ENCODE measurements around the gene SLC27A4. TPM values are rescaled to one million over a fixed set of nuclear protein-coding genes. Genes with fewer than 3 reads are reported as not detected.

Gene SLC27A4
- total RNA-seq, 1 donor from 2014 or later, result 28.0 TPM

DNA sequence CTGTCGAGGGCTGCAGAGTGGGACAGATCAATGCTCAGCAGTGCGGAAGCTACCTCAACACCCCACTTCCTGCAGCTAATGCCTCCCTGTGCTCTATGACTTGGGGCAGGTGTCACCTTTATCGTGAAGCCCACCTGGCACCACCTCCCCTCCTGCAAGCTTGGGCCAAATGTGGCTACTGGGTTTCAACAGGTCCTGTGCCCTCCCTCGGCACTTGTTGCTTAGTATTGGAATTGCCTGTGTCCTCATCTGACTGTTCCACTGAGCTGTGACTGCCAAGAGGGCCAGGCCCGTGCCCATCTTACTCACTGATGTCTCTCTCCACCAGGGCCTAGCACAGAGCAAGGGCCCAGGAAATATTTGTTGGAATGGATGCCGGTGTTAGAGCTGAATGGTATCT lies 9.4 kb downstream of the SLC27A4 start:
- TF ChIP-seq, protein P1, sequence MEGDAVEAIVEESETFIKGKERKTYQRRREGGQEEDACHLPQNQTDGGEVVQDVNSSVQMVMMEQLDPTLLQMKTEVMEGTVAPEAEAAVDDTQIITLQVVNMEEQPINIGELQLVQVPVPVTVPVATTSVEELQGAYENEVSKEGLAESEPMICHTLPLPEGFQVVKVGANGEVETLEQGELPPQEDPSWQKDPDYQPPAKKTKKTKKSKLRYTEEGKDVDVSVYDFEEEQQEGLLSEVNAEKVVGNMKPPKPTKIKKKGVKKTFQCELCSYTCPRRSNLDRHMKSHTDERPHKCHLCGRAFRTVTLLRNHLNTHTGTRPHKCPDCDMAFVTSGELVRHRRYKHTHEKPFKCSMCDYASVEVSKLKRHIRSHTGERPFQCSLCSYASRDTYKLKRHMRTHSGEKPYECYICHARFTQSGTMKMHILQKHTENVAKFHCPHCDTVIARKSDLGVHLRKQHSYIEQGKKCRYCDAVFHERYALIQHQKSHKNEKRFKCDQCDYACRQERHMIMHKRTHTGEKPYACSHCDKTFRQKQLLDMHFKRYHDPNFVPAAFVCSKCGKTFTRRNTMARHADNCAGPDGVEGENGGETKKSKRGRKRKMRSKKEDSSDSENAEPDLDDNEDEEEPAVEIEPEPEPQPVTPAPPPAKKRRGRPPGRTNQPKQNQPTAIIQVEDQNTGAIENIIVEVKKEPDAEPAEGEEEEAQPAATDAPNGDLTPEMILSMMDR (IDR thresholded peaks at IDR 0.05), result no peak
- TF ChIP-seq POLR2AphosphoS5 (IDR thresholded peaks at IDR 0.05; ENCODE audit: insufficient read depth in 1 of 2, low read depth in 1 of 2) (no peak), POLR2A (IDR thresholded peaks at IDR 0.05) (no peak)
- H3K27ac ChIP-seq, result no peak overlapping the region
- H3K27me3 ChIP-seq, result no peaks in the 10 kb centered on the region
- H3K4me3 ChIP-seq, result no peak overlapping the region
- DNase-seq (ENCODE audit: extremely low spot score in 2 of 2), result no peak
- intact Hi-C loops (cut with DNase I), result no loop called here
- no peaks in the 10 kb centered on the region for H3K9me3 ChIP-seq
- no peaks in the 10 kb centered on the region for H3K4me1 ChIP-seq
- H3K36me3 ChIP-seq, result peaks cover 0 to 77% of the 10 kb centered on the region in 2 donors

GRCh38 chr9:128355451-128355850 lies 15.1 kb downstream of the SLC27A4 start:
- no peak overlapping the region for H3K4me3 ChIP-seq
- H3K9me3 ChIP-seq, result no peaks in the 10 kb centered on the region
- DNase-seq (ENCODE audit: extremely low spot score in 2 of 2), result no peak
- no peaks in the 10 kb centered on the region for H3K4me1 ChIP-seq
- TF ChIP-seq, protein P1 (IDR thresholded peaks at IDR 0.05), result no peak
- TF ChIP-seq POLR2AphosphoS5 (IDR thresholded peaks at IDR 0.05; ENCODE audit: insufficient read depth in 1 of 2, low read depth in 1 of 2) (no peak), POLR2A (IDR thresholded peaks at IDR 0.05) (no peak)
- H3K36me3 ChIP-seq, result peaks cover 0 to 43% of the 10 kb centered on the region in 2 donors
- H3K27ac ChIP-seq, result no peak overlapping the region
- intact Hi-C loops (cut with DNase I), result no loop called here
- no peaks in the 10 kb centered on the region for H3K27me3 ChIP-seq

- Histone ChIP-seq H3K4me3 (no peak overlapping the region), H3K9me3 (no peaks in the 10 kb centered on the region), H3K36me3 (peaks cover 0 to 32% of the 10 kb centered on the region in 2 donors), H3K27me3 (no peaks in the 10 kb centered on the region), H3K27ac (no peak overlapping the region), H3K4me1 (peaks cover 19% of the 10 kb centered on the region)
- DNase-seq (ENCODE audit: extremely low spot score in 2 of 2), result no peak
- no peak for TF ChIP-seq POLR2A (IDR thresholded peaks at IDR 0.05)
- TF ChIP-seq, protein P1 (IDR thresholded peaks at IDR 0.05), result no peak
- no peak for TF ChIP-seq POLR2AphosphoS5 (IDR thresholded peaks at IDR 0.05; ENCODE audit: insufficient read depth in 1 of 2, low read depth in 1 of 2)
- intact Hi-C loops (cut with DNase I), result no loop called here
Measured at GRCh38 chr9:128358090-128358489, 17.8 kb downstream of the SLC27A4 start.

GRCh38 chr9:128358861-128359260 lies 18.5 kb downstream of the SLC27A4 start:
- no peak overlapping the region for H3K4me3 ChIP-seq
- H3K27ac ChIP-seq, result no peak overlapping the region
- H3K9me3 ChIP-seq, result no peaks in the 10 kb centered on the region
- intact Hi-C loops (cut with DNase I), result no loop called here
- H3K27me3 ChIP-seq, result no peaks in the 10 kb centered on the region
- no peak for DNase-seq (ENCODE audit: extremely low spot score in 2 of 2)
- peaks cover 19% of the 10 kb centered on the region for H3K4me1 ChIP-seq
- peaks cover 0 to 28% of the 10 kb centered on the region in 2 donors for H3K36me3 ChIP-seq
- TF ChIP-seq POLR2AphosphoS5 (IDR thresholded peaks at IDR 0.05; ENCODE audit: insufficient read depth in 1 of 2, low read depth in 1 of 2), result no peak
- TF ChIP-seq, protein P1 (IDR thresholded peaks at IDR 0.05), result no peak
- no peak for TF ChIP-seq POLR2A (IDR thresholded peaks at IDR 0.05)

DNA sequence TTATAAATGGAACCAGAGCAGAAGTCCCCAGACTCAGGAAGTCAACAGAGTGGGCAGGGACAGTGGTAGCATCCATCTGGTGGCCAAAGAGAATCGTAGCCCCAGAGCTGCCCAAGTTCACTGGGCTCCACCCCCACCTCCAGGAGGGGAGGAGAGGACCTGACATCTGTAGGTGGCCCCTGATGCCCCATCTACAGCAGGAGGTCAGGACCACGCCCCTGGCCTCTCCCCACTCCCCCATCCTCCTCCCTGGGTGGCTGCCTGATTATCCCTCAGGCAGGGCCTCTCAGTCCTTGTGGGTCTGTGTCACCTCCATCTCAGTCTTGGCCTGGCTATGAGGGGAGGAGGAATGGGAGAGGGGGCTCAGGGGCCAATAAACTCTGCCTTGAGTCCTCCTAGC lies 20.5 kb downstream of the SLC27A4 start:
- H3K27me3 ChIP-seq, result no peaks in the 10 kb centered on the region
- no peak overlapping the region for H3K27ac ChIP-seq
- no peak overlapping the region for H3K4me3 ChIP-seq
- peaks cover 0 to 13% of the 10 kb centered on the region in 2 donors for H3K36me3 ChIP-seq
- no peak for DNase-seq (ENCODE audit: extremely low spot score in 2 of 2)
- intact Hi-C loops (cut with DNase I), result loop anchor here (10.0 kb wide), 1 partner anchor 54 kb away; no protein-coding TSS in a partner anchor
- TF ChIP-seq POLR2A (IDR thresholded peaks at IDR 0.05) (no peak), POLR2AphosphoS5 (IDR thresholded peaks at IDR 0.05; ENCODE audit: insufficient read depth in 1 of 2, low read depth in 1 of 2) (no peak)
- TF ChIP-seq, protein P1 (IDR thresholded peaks at IDR 0.05), result no peak
- peaks cover 33% of the 10 kb centered on the region for H3K4me1 ChIP-seq
- no peaks in the 10 kb centered on the region for H3K9me3 ChIP-seq

Measured in vagina (tissue), 2 donors.